Measurements from ENCODE around the gene WNK2.
A peak's percentile ranks its signal among the peaks of the same experiment; 100 is the strongest.

The WNK2 gene

GRCh38 chr9:93164085-93164484 is 19.9 kb upstream of the WNK2 start:
- DNase-seq, result no peak

- no peak for DNase-seq
Observed at GRCh38 chr9:93166699-93167098, 17.2 kb upstream of the WNK2 start.

GRCh38 chr9:93167185-93167584 is 16.8 kb upstream of the WNK2 start:
- DNase-seq, result no peak

- no peak for DNase-seq
Observed at GRCh38 chr9:93167838-93168237, 16.1 kb upstream of the WNK2 start.

- DNase-seq, result no peak
Observed at GRCh38 chr9:93168581-93168980, 15.4 kb upstream of the WNK2 start.

DNA sequence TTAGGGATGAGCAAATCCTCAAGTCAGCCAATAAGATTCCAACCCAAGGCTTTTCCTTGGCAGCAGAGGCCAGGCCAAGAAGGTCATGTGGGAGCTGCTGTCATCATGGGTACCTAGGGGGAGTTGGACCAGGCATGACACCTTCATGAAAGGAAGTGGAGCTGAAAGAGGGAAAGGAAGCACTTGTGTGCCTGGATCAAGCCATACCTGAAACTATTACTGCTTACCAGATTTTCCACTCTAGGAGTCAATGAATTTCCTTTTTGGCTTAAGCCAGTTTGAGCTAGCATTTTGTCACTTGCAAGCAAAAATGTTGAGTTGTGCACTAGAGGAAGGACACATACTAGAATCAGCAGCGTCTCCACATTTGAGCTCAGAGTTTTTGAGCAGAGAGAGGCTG is 14.5 kb upstream of the WNK2 start:
- DNase-seq, result no peak

DNA sequence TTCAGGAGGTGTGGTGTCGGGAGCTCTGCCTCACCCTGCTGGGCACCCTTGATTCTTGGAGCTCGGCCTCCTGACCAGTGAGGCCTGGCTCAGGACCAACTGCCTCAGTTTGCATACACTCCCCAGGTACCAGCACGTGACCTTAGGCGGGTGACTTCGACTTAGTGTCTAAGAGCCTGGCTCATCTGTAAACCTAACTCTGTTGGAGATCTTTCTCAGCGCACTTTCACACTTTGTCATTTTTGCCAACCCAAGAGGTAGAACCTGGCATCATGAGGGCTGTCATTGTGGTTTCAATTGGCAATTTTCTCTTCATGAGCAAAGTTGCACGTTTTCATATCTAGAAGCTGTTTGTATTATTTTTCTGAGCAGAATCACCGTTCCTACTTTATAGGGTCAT is 13.4 kb upstream of the WNK2 start:
- no peak for DNase-seq

- DNase-seq, result no peak
Observed at GRCh38 chr9:93171261-93171990, 12.5 kb upstream of the WNK2 start.

DNA sequence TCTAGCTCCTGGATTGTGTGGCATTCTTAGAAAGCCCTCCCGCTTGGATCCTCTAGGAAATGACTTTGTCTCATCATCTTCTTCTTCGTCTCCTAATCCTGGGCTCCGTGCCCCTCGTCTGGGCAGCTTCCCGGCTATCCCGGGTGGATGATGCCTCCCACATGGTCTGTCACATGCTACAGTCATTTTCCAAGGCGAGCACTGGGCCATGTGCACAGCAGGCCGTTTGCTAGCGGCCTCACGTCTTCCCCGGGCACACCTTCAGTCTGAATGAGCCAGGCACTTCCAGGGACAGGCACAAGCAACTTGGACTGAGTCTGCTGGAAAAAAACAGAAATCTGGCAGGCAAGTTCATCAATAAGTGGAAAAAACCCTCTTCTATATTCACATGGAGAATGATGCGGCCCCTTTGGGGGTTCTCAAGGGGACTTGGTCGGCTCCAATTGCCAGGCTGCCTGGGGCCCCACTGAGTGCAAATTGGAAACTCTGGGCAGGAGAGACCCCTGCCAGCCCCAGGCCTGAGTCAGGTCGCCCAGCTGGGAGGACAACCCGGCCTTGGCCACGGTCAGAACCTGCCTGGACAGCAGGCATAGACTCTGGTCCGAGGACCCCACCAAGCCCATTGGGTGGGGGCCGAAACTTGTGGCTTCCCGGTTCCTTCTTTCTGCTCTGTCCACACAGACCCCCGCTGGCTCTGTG is 11.1 kb upstream of the WNK2 start:
- no peak for DNase-seq

DNA sequence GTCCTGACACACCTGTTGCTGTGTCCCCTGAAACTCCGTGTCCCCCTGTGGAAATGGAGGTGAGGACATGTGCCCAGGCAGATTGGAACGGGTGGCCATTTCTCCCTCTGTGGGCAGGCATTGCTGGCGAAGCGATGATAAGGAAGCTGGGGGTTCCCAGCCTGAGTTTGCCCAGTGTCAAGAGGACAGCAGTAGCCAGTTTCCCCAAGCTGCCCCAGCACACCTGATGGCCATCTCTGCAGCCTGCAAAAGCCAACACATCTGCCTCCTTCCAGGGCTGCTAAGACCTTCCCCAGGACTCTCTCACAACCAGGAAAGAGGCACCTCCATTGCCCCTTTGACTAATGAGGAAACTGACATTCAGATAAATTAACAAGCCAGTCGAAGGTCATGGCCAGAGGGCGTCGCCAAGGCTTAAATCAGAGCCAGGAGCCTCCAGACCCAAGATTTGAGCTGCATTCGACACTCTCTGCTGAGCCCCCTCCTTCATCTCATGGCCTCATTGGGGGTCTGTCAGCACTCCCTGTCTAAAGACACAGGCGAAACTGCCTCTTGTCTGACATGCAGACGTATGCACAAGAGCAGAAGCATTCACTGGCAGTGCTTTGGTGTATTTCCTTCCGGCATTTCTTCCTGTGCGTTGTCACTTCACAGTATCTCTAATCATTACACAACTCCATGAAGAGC is 10.4 kb upstream of the WNK2 start:
- DNase-seq, result no peak

- DNase-seq, result no peak
Observed at GRCh38 chr9:93174976-93175375, 9.0 kb upstream of the WNK2 start.

- no peak for DNase-seq
Observed at GRCh38 chr9:93177676-93178075, 6.3 kb upstream of the WNK2 start.

DNA sequence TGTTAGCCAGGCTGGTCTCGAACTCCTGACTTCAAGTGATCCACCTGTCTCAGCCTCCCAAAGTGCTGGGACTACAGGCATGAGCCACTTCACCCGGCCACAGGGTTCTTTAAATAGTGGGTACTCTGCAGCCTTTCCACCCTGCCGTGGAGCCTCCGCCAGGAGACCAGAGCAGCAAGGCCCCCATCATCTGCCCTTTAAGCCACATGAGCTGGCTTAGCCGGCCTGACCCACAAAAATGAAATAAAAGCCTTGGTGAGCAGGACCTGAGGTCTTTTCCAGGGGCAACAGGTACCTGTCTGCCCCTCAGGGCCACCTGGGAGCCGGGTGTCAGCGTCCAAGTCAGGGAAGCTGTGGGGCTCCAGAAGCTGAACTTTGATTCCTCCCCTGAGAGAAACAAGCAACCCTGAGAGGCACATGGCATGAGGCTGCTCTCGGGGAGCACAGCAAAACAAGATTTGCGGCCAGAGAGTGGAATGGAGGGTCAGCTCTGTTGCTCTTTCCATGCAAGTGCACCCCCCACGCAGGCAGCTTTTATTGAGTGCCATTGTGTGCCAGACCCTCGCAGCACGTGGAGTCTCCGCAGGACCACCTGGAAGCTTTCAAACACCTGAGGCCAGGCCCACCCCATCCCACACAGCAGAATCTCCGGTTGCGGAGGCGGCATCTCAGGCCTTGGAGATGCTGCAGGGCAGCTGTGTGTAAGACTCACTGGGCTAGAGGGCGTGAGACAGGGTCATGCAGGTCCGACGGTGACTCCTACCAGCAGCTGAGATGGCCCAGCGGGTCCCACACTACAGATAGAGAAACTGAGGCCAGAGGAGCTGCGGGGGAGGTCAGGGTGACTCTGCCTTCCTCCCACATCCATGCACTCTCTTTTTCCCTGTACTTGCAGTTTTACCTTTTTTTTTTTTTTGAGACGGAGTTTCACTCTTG is 4.8 kb upstream of the WNK2 start:
- no peak for DNase-seq

- no peak for DNase-seq
Observed at GRCh38 chr9:93180938-93181337, 3.0 kb upstream of the WNK2 start.

GRCh38 chr9:93181672-93182435 is 2.1 kb upstream of the WNK2 start:
- DNase-seq, result no peak

DNA sequence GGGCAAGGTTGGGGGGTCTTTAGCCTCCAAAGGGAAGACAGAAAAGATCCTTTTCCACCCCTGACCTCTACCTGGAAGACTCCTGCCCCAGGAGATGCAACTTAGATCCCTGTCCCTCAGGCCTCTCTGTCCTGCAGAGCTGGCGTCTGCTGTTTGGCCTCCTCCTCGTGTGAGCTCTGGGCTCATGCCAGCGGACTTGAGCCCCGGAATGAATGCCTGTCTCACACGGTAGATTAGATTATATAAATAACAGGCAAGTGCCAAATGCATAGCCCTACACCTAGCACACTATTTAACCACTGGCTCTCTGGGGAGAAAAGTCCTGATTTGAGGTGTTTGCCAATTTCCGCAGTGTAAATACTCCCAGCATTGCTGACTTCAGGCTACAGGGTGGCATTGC is 1.4 kb upstream of the WNK2 start:
- DNase-seq, result no peak

- DNase-seq, result no peak
Observed at GRCh38 chr9:93183131-93183662, 742 bp upstream of the WNK2 start.

- DNase-seq, result peak; percentile 11
Observed at GRCh38 chr9:93184432-93185265, 710 bp downstream of the WNK2 start.

DNA sequence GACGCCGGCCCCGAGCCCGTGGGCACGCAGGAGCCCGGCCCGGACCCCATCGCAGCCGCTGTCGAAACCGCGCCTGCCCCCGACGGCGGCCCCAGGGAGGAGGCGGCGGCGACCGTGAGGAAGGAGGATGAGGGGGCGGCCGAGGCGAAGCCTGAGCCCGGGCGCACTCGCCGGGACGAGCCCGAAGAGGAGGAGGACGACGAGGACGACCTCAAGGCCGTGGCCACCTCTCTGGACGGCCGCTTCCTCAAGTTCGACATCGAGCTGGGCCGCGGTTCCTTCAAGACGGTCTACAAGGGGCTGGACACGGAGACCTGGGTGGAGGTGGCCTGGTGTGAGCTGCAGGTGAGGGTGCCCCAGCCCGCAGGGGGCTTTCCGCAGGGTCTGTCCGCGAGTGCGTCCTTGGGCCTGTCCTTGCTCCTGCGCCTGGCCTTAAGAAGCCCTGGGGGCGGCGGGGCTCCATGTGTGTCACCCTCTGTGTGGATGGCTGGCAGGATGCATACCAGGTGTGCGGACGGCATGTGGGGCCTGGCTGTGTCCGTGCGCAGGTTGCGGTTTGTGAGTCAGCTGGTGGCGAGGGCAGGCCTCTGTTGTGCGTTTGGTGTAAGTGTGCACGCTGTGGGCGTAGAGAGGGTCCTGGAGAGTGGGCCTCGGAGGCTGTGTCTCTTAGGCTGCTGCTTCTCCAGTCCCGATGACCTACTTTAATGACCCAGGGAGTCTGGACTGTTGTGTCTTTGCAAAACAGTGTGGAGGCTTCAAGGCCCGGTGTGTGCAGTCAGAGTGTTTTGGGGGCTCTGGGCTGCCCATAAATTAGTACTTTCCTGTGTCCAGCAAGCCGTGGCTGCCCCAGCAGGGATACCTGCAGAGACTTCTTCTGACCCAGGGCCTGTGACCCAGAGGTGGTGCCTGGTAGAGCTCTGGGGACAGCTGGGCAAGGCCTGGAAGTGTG is 1.6 kb downstream of the WNK2 start:
- DNase-seq, result no peak

Measured in NCI-H1092 (cell line).